H9 (cell line): ENCODE data around the gene CDH23. TPM values are rescaled to one million over a fixed set of nuclear protein-coding genes. Genes with fewer than 3 reads are reported as not detected.

ENCODE experiments used
- DNase-seq: peaks from one replicate; pipeline ENCODE4 v3.0.0-alpha.2; 2017
- H2AFZ ChIP-seq: one replicate; pipeline ENCODE4 v1.6.1; 2013; ENCODE audit warnings: mild to moderate bottlenecking, low read length, control low read depth, moderate library complexity
- H2AK5ac ChIP-seq: 2 replicates; pipeline ENCODE4 v1.6.1; 2013; ENCODE audit warnings: low read length, control low read depth, mixed read lengths; ENCODE audit not compliant: insufficient read length
- H2BK120ac ChIP-seq: one replicate; pipeline ENCODE4 v1.6.1; 2013; ENCODE audit warnings: low read depth, mild to moderate bottlenecking, low read length, control low read depth, inconsistent platforms; ENCODE audit not compliant: poor library complexity, severe bottlenecking
- H2BK12ac ChIP-seq: 2 replicates; pipeline ENCODE4 v1.6.1; 2013; ENCODE audit warnings: low read length, control low read depth, mixed read lengths, low read depth; ENCODE audit not compliant: insufficient read length
- H2BK15ac ChIP-seq: 2 replicates; pipeline ENCODE4 v1.6.1; 2013; ENCODE audit warnings: low read depth, low read length, control low read depth
- H2BK20ac ChIP-seq: one replicate; pipeline ENCODE4 v1.6.1; 2013; ENCODE audit warnings: low read depth, mild to moderate bottlenecking, low read length, control low read depth, inconsistent platforms; ENCODE audit not compliant: poor library complexity, severe bottlenecking
- H2BK5ac ChIP-seq: 2 replicates; pipeline ENCODE4 v1.6.1; 2013; ENCODE audit warnings: low read length, control low read depth, mixed read lengths; ENCODE audit not compliant: insufficient read length
- H3K14ac ChIP-seq: 2 replicates; pipeline ENCODE4 v1.6.1; 2013; ENCODE audit warnings: low read length, control low read depth; ENCODE audit not compliant: insufficient read depth
- H3K18ac ChIP-seq: 2 replicates; pipeline ENCODE4 v1.6.1; 2013; ENCODE audit warnings: low read depth, mild to moderate bottlenecking, mixed read lengths, low read length, control low read depth; ENCODE audit not compliant: insufficient read length
- H3K23ac ChIP-seq: 2 replicates; pipeline ENCODE4 v1.6.1; 2013; ENCODE audit warnings: low read length, control low read depth, mixed read lengths, low read depth; ENCODE audit not compliant: insufficient read length
- H3K23me2 ChIP-seq: 2 replicates; pipeline ENCODE4 v1.6.1; 2013; ENCODE audit warnings: low read depth, mild to moderate bottlenecking, mixed read lengths, low read length, control low read depth; ENCODE audit not compliant: insufficient read length, poor library complexity, severe bottlenecking
- H3K27ac ChIP-seq: 2 replicates; pipeline ENCODE4 v1.5.1; 2013; ENCODE audit warnings: low read length, control low read depth, mixed read lengths, low read depth; ENCODE audit not compliant: insufficient read length
- H3K27me3 ChIP-seq: 2 replicates; pipeline ENCODE4 v1.6.1; 2013; ENCODE audit warnings: low read length, control low read depth, inconsistent platforms; ENCODE audit not compliant: insufficient read depth
- H3K4ac ChIP-seq: 2 replicates; pipeline ENCODE4 v1.6.1; 2013; ENCODE audit warnings: low read depth, mild to moderate bottlenecking, control low read depth, inconsistent platforms, low read length, moderate library complexity
- H3K4me1 ChIP-seq: 2 replicates; pipeline ENCODE4 v1.6.1; 2013; ENCODE audit warnings: low read length, control low read depth, inconsistent platforms; ENCODE audit not compliant: insufficient read depth
- H3K4me2 ChIP-seq: 2 replicates; pipeline ENCODE4 v1.6.1; 2013; ENCODE audit warnings: low read length, control low read depth, mixed read lengths; ENCODE audit not compliant: insufficient read length, insufficient read depth
- H3K56ac ChIP-seq: 2 replicates; pipeline ENCODE4 v1.6.1; 2013; ENCODE audit warnings: low read depth, mild to moderate bottlenecking, mixed read lengths, low read length, control low read depth; ENCODE audit not compliant: insufficient read length
- H3K79me1 ChIP-seq: 2 replicates; pipeline ENCODE4 v1.6.1; 2013; ENCODE audit warnings: low read depth, mild to moderate bottlenecking, moderate library complexity, low read length, control low read depth, inconsistent platforms; ENCODE audit not compliant: insufficient read depth, poor library complexity, severe bottlenecking
- H3K79me2 ChIP-seq: 2 replicates; pipeline ENCODE4 v1.6.1; 2013; ENCODE audit warnings: low read length, control low read depth, inconsistent platforms; ENCODE audit not compliant: insufficient read depth
- H3K9ac ChIP-seq: 2 replicates; pipeline ENCODE4 v1.6.1; 2013; ENCODE audit warnings: low read length, control low read depth, mixed read lengths; ENCODE audit not compliant: insufficient read length; ENCODE audit errors: extremely low read depth
- H3K9me3 ChIP-seq: one replicate; pipeline ENCODE4 v1.6.1; 2013; ENCODE audit warnings: low read depth, low read length, inconsistent platforms; ENCODE audit not compliant: control insufficient read depth
- H3T11ph ChIP-seq: one replicate; pipeline ENCODE4 v1.6.1; 2013; ENCODE audit warnings: mild to moderate bottlenecking, low read length, control low read depth, inconsistent platforms
- H4K20me1 ChIP-seq: one replicate; pipeline ENCODE4 v1.6.1; 2013; ENCODE audit not compliant: control insufficient read depth, insufficient read length, insufficient read depth
- H4K5ac ChIP-seq: 2 replicates; pipeline ENCODE4 v1.6.1; 2013; ENCODE audit warnings: low read depth, mild to moderate bottlenecking, mixed read lengths, low read length, control low read depth; ENCODE audit not compliant: insufficient read length
- H4K8ac ChIP-seq: replicated peaks from 2 replicates; pipeline ENCODE4 v1.6.1; 2013; ENCODE audit warnings: low read length, control low read depth, mixed read lengths, low read depth; ENCODE audit not compliant: insufficient read length
- H4K91ac ChIP-seq: 2 replicates; pipeline ENCODE4 v1.6.1; 2013; ENCODE audit warnings: low read depth, mild to moderate bottlenecking, moderate library complexity, mixed read lengths, low read length, control low read depth; ENCODE audit not compliant: insufficient read length
- H3K27ac Mint-ChIP-seq, 3 experiments: 2 replicates in 2 of 3; 3 replicates in 1 of 3; pipeline ENCODE4 v1.8.0; 2020 to 2021; ENCODE audit warnings: mixed read lengths in 3 of 3, mild to moderate bottlenecking in 1 of 3, moderate library complexity in 1 of 3
- H3K27me3 Mint-ChIP-seq: 2 replicates; pipeline ENCODE4 v1.8.0; 2021; ENCODE audit warnings: low read depth, mild to moderate bottlenecking, moderate library complexity, mixed read lengths
- H3K36me3 Mint-ChIP-seq, 3 experiments: 2 replicates in 2 of 3; 3 replicates in 1 of 3; pipeline ENCODE4 v1.8.0; 2020 to 2021; ENCODE audit warnings: low read depth in 3 of 3, mixed read lengths in 3 of 3; ENCODE audit not compliant: insufficient read depth in 1 of 3
- H3K4me1 Mint-ChIP-seq, 2 experiments: 2 replicates each; pipeline ENCODE4 v1.8.0; 2020; ENCODE audit warnings: mixed read lengths in 2 of 2
- H3K4me3 Mint-ChIP-seq, 2 experiments: 2 replicates in 1 of 2; 3 replicates in 1 of 2; pipeline ENCODE4 v1.8.0; 2020 to 2021; ENCODE audit warnings: mild to moderate bottlenecking in 2 of 2, mixed read lengths in 2 of 2, moderate library complexity in 1 of 2
- H3K9me3 Mint-ChIP-seq, 2 experiments: 2 replicates in 1 of 2; 3 replicates in 1 of 2; pipeline ENCODE4 v1.8.0; 2020; ENCODE audit warnings: mild to moderate bottlenecking in 2 of 2, mixed read lengths in 2 of 2, moderate library complexity in 1 of 2
- CTCF ChIP-seq: fragments of 200-600 bp; sonication (generic); conservative IDR thresholded peaks from 3 replicates; pipeline ENCODE4 v1.8.0; 2021; ENCODE audit warnings: antibody characterized with exemption, mild to moderate bottlenecking
- WGBS: extraction: QIAGEN DNeasy Blood & Tissue Kit; methylation state at CpG from one replicate; pipeline ENCODE4 v1.1.7; 2013; ENCODE audit warnings: missing lambda C conversion rate, low lambda C conversion rate, mixed read lengths; ENCODE audit not compliant: insufficient read length; ENCODE audit errors: extremely low coverage; 5-methylcytosine and 5-hydroxymethylcytosine counted together
- total RNA-seq: library from RNA; stranded (reverse); gene quantifications from 2 replicates; pipeline ENCODE4 v1.2.1, GENCODE V29; 2021

The CDH23 gene
- total RNA-seq, 1 experiment from 2014 or later = 2.1 TPM

DNA sequence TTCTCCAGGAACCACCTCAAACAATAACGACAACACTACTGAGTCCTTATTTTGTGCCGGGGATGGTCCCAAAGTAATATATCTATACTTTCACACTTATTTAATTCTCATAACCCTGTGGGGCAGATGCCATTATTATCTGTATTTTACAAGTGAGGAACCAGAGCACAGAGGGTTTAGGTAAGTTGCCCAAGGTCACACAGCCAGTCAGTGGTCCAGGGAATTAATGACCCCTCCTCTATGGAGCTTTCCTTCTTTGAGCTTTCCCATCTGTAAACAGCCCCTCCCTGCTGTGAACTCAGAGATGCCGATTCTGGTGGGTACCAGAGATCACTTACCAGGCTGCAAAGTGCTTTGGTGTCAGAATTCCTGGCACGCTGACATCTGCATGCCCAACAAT is 217.2 kb downstream of the CDH23 start:
- no CpG with 5 or more reads among the region's 4 CpGs for WGBS
- Histone ChIP-seq H3K23ac (no peak overlapping the region), H3K56ac (no peak overlapping the region), H3K9ac (no peak overlapping the region), H3K27ac (no peak overlapping the region), H3K79me2 (no peaks in the 10 kb centered on the region), H3K4me1 (peaks cover 4% of the 10 kb centered on the region; the same call in 1 of the 2 replicates), H3T11ph (no peak overlapping the region), H4K20me1 (no peaks in the 10 kb centered on the region), H2BK20ac (no peak overlapping the region), H2BK12ac (no peak overlapping the region), H3K14ac (no peak overlapping the region), H4K8ac (no peak overlapping the region), H3K23me2 (no peaks in the 10 kb centered on the region), H2AK5ac (no peak overlapping the region), H3K4me2 (no peak overlapping the region), H3K18ac (no peak overlapping the region), H3K27me3 (no peaks in the 10 kb centered on the region), H3K9me3 (no peaks in the 10 kb centered on the region), H2BK5ac (no peak overlapping the region), H2AFZ (no peak overlapping the region), H3K4ac (no peak overlapping the region), H2BK15ac (no peak overlapping the region), H3K79me1 (no peaks in the 10 kb centered on the region), H4K91ac (no peak overlapping the region), H4K5ac (no peak overlapping the region), H2BK120ac (no peak overlapping the region)
- H3K9me3 Mint-ChIP-seq = peaks cover 5 to 6% of the 10 kb centered on the region in 2 experiments; a peak in 4 of 5 replicates
- H3K27ac Mint-ChIP-seq = no peak overlapping the region
- DNase-seq = no peak
- TF ChIP-seq CTCF = no peak
- no peak overlapping the region for H3K4me3 Mint-ChIP-seq
- H3K36me3 Mint-ChIP-seq = peaks cover 0 to 11% (median 9%) of the 10 kb centered on the region in 3 experiments; a peak in 4 of 7 replicates
- H3K4me1 Mint-ChIP-seq = peaks cover 30 to 35% of the 10 kb centered on the region in 2 experiments
- peaks cover 8% of the 10 kb centered on the region for H3K27me3 Mint-ChIP-seq
